HL-60 (cell line): Measurements from ENCODE around the gene HSBP1.

Experiments used
- POLR2AphosphoS5 ChIP-seq: IDR thresholded peaks from 2 replicates; pipeline ENCODE4 v1.6.1; 2012; ENCODE audit warnings: low read depth
- TF ChIP-seq, protein P1 (sequence below): IDR thresholded peaks from one replicate; pipeline ENCODE4 v1.5.1; 2011; ENCODE audit warnings: low read length, control low read depth, inconsistent platforms; ENCODE audit not compliant: insufficient read depth

DNA sequence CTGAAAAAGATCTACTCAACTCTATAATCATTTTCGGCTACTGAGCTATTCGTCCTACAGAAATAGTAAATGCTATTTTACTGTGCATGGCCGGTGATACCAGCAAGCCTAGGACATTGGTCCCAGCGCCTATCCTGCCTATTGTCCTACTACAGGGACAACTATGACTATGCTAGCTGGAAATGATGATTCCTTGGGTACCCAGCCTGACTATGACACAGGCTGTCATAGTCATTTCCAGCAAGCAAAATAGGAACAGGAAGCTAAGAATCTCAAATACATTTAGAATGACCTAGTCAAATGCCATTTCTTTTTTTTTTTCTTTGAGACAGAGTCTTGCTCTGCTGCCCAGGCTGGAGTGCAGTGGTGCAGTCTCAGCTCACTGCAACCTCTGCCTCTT lies 33.7 kb upstream of the HSBP1 start:
- TF ChIP-seq POLR2AphosphoS5, result no peak
- TF ChIP-seq, protein P1, sequence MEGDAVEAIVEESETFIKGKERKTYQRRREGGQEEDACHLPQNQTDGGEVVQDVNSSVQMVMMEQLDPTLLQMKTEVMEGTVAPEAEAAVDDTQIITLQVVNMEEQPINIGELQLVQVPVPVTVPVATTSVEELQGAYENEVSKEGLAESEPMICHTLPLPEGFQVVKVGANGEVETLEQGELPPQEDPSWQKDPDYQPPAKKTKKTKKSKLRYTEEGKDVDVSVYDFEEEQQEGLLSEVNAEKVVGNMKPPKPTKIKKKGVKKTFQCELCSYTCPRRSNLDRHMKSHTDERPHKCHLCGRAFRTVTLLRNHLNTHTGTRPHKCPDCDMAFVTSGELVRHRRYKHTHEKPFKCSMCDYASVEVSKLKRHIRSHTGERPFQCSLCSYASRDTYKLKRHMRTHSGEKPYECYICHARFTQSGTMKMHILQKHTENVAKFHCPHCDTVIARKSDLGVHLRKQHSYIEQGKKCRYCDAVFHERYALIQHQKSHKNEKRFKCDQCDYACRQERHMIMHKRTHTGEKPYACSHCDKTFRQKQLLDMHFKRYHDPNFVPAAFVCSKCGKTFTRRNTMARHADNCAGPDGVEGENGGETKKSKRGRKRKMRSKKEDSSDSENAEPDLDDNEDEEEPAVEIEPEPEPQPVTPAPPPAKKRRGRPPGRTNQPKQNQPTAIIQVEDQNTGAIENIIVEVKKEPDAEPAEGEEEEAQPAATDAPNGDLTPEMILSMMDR, result no peak
